HG03196 (cell line): Measurements from ENCODE around the gene NOM1.

Experiments used
- ATAC-seq: cut with Tn5 transposase; IDR thresholded peaks from one replicate; pipeline ENCODE4 v1.9.1; 2021; ENCODE audit not compliant: unreplicated experiment

NOM1 gene

DNA sequence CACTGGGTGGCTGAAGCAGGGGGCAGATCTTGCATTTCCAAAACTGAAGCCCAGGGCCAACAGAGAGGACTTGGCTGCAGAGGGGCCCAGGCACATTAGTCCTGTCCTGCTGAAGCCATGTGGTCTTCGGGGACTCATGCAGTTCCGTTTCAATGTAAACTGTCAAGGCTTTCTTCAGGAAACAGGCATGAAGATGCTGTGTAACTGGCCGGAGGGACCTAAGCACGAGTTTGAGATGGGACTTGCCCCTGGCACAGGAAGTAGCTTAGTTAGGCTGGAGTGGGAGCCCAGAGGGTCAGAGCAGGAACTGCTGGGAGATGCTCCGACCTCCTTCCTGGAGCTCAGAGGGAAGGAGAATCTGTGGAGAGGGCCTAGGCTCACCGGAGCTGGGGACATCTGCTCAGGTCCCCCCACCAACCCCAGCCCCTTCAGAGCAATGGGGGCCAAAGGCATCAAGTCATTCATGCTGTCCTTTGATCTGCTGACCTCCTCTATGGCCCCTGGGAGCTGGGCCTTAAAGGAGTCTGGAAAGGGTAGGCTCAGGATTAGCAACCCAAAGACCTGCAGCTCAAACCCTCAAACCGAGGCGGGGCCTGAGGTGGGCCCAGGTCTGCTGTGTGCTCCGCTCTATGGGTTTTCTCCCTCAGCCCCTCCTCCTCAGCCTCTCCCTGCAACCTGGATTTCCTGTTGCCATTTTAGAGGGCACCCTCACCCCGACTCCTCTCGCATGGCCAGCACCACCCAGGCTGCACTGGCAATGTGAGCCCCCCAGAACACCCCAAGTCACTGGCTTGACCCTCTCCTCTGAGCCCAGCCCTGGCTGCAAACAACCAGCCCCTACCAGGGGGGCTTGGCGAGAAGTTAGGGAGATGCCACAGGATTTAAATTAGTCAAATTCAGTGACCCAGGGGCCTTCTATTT, 65.4 kb downstream of the NOM1 start:
- ATAC-seq: no peak

DNA sequence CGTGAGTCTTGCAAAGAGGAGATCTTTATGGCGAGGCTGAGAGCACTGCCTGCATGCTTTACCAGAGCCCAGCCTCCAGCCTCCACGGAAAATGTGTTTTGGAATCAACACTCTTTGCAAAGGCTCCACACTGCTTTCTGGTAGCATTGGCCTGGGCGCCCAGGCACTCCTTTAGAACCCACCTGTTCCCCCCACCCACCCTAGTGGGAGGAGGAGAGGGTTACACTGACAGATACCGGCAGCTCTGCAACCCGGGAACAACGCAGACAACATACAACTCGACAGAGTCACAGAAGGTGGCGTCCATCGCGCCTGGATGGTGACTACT, 66.5 kb downstream of the NOM1 start:
- ATAC-seq: no peak

DNA sequence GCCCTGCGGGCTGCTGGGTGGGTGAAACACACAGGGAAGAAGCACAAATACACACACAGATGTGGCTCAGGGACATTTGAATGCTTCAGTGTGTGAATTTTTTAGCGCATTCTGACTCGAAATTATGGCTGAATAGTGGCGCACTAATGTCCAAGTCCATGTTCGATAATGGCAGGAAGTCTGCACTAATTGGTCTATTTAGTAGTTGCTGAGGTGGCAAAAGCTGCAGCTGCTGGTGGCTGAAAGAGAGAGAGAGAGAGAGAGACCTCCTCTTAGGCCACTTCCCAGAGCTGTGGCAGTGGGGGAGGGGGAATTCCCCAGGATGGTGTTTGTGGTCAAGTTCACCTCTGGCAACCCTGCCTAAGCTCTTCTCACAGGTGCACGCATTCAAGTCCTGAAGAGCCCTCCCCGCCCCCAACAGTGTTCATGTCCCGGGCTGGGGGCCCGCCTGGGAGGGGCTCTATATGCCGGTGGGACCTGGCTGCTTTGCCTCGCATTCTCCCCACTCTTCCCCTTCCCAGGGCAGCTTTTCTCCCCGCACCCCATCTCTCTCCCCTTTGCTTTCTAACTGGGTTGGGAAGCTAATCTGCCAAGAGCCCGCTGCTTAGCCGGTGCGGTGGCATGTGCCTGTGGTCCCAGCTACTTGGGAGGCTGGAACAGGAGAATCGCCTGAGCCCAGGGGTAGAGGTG, 67.0 kb downstream of the NOM1 start:
- peak; percentile 62 for ATAC-seq

DNA sequence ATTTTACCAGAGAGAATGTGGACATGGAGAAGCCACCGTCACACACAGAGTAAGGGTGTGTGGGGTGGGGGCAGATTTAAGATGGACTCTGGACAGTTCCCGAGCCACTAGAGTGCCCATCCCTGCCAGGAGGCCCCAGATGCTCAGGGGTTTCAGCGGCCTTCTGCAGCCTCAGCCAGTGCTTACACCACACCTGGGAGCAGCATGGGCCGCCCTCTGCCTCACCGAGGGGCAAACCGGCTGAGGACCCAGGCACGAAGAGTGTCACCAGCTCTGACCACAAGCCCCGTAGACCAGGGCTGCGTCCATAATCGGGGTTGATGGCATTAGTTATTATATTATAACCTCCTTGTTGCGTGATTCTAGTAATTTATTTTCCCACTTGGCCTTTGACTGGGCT, 67.6 kb downstream of the NOM1 start:
- ATAC-seq: no peak

DNA sequence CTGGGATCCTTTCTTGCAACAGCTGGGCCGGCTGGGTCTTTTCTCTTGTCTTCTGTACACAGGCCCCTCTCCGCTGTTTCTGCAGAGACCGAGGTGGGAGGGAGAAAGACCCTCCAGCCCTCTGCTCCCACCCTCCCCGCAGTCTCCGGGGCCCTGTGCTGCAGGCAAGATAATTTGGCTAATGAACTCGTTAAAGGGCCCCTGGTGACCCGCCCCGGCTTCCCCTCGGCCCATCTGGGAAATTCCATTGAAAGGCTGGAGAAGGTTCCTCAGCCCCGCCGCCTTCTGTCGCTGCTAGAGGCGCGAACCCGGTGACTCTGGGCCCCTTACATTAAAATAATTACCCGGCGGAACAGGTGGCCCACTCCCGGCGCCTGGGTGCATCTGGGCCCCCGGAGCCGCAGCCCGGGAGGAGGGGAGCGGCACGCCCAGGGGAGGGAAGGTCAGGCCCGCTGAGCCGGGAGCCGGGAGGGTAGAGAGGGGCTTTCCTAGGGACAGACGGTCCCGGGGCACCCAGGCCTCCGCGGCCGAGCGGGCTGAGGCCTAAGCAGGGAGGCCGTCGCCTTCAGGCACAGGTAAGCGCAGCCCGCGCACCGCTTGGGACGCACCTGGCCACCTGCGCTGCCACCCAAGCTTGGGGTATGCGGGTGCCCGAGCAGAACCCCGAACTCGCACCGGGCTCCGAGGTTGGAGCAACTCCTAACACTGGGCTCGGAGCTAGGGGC, 68.3 kb downstream of the NOM1 start:
- ATAC-seq: no peak

DNA sequence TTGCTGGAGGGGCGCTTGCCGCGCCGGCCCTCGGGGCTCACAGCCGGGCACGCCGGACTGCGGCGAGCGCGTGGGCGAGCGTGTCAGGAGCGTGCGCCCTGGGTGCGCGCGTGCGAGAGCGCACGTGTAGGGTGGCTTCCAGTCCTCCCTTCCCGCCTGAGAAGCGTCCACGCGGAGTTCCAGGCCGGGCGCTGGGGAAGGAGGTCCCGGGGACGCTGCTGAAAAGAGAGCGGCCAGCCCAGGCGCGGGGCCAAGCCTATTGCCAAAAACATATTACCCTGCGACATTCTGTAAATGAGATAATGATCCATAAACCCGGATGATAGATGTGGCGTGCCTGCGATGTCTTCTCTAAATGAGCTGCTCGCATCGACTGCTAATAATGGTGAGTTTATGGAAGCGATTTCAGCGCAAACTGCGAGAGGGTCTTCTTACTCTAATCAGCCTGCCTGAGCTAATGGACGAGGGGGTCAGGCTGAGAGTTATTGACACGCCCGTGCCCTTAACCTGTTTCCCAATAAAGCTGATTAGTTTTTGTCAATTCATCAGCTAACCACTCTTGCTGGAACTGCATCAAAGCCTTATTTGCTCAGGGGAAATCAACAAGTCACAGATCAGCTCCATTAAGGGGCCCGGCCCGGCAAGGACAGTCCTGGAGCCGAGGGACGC, 69.0 kb downstream of the NOM1 start:
- ATAC-seq: no peak

DNA sequence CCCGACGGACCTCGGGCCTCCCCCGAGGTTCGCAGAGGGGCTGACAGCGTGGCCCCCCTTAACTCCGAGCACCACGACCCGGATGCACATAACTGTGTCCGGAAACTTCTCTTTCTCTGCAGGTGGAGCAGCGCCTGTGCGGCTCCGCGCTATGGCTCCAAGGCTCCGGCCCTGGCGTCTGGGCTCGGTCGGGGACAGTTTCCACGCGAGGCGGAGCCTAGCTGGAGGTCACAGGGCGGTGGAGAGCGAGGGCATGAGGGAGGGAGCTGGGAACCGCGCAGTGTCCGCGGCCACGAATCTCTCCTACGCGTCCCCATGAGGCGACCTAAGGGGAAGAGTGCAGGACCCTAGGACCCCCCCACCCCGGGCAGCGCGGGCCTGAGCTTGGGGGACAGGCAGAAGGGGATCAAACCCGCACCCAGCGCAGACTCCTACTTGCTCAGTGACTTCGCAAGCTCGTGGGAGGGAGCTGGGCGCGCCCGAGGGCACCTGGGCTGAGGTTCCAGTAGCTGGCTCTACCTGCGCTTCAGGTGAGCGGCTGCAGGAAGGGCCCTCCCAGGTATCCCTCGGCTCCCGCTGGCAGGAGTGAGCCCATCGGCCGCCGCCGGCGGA, 69.6 kb downstream of the NOM1 start:
- no peak for ATAC-seq

DNA sequence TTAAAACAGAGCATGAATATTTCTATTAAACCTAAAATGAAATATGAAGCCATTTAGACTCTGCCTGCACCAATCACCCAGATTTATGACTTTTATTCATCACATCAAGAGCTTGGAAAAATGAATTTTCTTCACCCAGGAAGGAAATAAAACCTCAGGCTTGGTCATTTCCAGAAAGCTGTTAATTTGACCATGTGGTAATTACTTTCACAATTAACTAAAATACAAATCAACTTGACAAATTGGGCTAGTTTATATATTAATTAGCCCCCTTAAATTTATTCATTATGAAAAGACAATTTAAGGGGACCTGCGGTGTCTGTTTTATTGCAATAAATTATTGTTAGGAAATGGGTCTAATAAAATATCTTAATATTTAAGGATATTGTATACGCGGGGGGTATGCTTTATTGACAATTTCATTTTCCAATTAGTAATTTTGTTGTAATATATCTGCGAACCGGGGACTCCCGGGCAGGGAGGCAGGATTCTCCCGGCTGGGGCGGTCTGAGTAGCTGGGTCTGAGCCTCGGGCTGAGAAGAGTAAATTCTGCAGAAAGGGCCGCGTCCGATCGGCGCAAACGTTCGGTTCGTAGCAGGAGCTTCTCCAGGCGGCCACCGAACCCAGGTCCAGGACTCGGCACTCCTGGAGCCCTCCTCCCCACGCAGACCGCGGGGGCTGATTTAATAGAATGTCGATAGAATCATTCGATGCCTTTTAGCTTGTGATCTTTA, 70.4 kb downstream of the NOM1 start:
- no peak for ATAC-seq

DNA sequence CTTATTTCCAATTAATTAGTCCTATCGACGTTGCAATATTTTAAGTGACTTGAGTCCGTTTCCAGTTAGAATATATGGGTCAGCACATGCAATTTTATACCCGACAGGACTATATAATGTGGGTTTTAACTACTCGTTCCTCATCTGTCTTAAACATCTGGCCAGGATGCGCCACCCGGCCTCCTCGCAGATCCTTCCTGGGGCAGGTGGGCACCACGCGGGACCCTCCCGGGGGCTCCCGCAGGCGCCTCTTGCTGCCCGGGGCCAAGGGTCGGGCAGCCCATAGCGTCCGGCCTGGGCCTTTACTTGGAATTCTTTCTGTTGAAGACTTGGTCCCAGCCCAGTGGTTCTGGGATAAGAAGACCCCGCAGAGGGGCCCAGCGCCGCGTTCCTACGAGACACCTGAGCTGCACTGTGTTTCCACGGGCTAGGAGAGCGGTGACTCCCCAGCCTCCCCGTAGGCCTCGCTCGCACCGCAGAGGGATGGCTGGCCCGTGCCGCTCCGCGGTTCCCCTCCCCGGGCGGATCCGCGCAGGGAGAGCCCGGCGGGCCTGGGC, 71.1 kb downstream of the NOM1 start:
- no peak for ATAC-seq

DNA sequence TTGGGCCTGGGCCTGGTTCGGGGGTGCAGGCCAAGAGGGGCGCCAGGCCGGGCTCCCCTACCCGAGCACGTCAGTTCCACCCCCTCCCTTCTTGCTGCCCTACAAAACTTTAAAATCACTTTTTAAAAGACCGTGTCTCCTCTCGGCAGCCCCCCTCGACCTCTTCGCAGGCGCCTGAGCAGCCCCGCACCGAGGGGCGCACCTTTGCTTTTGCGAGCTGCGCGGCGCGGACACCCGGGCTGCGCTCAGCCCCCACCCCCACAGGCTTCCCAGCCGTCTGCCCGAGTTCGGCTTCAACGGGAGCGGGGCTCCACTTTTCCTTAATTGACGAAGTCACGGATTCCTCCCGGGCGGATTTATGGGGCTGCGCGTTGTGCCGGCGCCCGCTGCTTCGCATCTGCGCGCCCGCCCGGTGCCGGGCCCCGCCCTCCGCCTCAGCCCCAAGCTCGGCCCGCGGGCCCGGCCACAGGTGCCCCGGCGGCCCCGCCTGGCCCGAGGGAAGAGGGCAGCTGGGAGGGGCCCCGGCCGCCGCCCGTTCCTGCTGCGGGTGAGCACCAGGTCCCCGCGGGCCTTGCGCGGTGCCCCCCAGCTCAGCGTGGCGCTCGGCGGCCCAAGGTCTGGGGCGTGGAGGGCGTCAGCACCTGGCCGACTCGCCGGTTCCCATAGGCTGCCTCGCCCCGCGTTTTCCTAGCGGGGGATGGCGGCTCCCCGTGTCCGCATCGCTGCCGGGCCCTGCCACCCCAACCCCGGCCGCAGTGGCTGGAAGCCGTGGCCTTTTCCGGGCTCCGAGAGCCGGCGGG, 71.8 kb downstream of the NOM1 start:
- no peak for ATAC-seq

DNA sequence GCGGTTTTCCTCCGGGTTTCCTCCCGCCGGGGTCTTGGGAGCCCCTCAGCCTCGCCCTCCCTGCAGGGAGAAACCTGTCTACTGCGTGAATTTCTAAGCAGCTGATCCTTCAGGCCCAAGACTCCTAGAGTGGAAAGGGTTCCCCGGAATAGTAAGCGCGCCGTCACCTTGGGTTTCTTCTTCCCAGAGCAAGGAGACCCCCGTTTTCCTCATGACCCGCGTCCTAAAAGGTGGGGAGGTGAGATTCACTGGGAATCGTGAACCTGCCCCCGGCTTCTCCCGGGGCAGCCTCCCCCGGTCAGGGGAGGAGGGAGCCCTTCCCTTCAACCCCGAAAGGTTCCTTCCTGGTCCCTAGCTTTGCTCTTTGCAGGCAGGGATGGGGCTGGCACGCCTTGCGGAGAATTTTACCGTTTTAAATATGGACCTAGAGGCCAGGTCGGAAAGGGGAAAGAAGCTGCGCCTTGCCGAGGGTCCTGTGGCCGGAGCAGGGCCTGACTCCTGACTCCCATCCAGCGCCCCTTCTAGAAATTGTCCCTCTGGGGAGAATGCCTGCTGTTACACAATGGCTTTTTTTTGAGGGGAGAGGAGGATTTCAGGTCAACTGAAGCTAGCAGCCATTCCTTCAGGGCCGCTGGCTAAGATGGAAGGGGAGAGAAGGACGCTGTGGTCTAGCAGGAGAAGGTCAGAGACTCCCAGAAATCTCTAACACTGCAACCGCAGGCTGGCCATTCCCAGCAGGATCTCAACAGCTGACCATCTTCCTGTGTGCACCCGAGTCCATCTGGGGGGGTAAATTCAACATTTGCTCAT, 72.6 kb downstream of the NOM1 start:
- ATAC-seq: no peak
